Stimulated activated naive CD4-positive, alpha-beta T cell (primary cell): ENCODE results near the gene SPINK4.

ENCODE experiments used
- DNase-seq, 6 experiments: peaks; one replicate each; lab custom pipeline; 2025; lab: John Stamatoyannopoulos, UW

The SPINK4 gene, protein sequence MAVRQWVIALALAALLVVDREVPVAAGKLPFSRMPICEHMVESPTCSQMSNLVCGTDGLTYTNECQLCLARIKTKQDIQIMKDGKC

DNA sequence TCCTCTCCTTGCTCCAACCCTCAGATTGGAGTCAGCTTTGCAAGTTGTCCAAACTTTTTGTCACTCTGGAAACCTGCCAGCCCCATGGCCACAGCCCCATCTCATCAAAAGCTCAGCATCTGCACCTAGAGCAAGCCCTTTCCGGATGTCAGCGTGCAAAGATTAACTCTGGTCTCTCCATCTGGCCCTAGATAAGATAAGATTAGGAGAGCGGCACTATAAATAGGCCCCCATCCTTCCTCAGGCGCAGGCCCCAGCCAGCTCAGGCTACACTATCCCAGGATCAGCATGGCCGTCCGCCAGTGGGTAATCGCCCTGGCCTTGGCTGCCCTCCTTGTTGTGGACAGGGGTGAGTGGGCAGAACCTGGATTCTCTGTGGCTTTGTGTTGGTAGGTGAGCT, at the start of gene SPINK4:
TSS of gene SPINK4 (plus strand) at position 247 of the 400 bp plus-strand sequence. CDS start at position 289, 42 bp downstream.
- DNase-seq = no peak

DNA sequence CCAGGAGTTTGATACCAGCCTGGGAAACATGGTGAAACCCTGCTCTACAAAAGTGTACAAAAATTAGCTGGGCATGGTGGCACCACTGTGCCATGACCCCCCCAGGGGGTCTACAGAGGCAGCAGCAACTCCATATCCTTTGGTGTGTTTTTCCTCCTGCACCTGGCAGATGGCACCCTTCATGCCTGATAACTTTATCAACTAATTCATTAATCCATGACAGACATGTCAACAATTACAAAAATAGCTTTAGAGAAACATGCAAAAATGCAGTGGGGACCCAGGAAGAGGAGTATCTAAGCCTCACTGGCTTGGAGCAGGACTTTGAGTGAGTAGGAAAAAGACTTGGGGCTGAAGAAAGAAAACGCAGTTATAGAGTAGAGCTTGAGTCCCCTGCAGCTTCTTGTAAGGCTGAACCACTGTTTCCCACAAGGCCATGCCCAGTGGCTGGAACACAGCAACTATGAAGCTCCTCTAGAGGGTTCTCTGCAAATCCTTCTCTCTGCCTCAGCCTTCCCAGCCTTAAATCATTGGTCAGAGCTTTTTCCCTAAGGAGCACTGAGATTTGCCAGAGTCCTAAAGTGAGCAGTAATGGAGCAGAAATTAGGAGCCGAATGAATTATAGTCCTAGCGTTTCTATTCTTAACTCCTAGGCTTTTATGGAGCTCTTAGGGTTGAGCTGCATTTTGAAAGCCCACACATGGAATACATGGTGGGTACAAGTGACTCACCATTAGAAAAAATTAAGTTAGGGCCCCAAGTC, 47.3 kb upstream of the SPINK4 start:
- DNase-seq = no peak

DNA sequence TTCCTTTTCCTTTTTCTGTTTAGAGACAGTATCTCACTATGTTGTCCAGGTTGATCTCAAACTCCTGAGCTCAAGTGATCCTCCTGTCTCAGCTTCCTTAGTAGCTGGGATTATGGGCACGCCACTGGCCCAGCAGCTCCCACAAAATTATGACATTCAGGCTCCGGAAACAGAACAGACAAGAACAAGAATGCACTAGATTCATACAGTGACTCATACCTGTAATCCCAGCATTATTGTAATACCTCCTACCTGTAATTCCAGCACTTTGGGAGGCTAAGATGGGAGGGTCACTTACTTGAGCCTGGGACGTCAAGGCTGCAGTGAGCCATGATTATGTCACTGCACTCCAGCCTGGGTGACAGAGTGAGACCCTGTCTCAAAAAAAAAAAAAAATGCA, 46.1 kb upstream of the SPINK4 start:
- no peak for DNase-seq

DNA sequence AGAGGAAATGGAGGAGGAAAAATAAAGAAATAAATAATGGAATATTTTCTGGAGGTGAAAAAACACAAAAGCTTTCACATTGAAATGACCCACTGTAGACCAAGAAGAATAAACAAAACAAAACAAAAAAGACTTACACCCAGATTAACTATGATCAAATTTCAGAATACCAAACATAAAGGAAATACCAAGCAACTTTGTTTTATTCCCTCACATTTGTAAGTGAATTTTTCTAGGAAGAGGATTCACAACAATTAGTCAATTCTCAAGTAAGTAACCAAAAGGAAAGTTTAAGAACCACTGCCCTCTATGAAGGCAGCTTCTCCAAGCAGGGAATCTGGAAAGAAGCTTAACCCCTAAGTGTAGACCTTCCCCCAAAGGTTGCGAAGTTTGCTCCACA, 43.2 kb upstream of the SPINK4 start:
- DNase-seq = no peak

DNA sequence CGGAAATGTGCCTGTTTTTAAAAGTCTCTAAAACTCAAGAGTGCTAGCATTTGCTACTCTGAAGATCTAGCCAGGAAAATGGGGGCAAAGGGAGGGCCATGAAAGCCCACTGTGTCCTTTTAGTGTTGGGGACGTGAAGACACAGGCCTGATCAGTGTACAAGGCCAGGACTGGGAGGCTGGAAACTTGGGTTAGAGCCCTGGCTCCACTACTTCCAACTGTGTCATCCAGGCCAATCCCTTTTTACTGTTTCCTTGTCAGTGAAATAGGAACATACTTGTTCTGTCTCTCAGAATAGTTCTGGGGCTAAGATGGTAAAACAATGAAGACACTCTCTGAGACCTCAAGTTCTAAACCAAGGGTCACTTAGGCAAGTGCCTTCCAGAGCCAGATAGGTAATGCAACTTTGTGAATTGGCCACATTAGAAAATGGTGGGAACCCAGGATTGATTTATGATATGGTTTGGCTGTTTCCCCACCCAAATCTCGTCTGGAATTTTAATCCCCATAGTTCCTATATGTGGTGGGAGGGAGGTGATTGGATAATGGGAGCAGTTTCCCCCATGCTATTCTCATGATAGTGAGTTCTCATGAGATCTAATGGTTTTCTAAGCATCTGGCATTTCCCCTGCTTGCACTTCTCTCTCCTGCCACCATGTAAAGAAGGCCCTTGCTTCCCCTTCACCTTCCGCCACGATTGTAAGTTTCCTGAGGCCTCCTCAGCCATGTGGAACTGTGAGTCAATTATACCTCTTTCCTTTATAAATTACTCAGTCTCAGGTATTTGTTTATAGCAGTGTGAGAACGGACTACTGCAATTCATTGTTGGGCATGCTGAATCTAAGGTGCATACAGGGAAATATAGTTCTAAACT, 42.5 kb upstream of the SPINK4 start:
- no peak for DNase-seq

DNA sequence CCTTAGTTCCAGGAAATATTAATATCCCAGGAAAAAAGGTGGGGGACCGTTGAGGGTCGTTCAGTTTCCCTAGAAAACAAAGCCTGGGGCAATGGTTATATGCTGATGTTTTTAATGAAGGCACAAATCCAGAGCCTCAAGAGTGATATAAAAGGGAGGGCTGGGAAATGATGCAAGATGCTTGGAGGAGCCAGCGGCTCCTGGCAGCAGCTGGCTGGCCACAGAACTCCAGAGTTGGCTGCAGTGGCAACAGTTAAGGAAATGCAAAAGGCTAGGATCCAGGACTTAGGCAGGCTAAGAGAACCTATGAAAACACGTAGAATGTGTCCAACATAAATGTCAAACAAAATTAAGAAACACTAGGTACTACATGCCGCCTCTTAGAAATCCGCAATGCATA, 41.8 kb upstream of the SPINK4 start:
- DNase-seq = no peak

DNA sequence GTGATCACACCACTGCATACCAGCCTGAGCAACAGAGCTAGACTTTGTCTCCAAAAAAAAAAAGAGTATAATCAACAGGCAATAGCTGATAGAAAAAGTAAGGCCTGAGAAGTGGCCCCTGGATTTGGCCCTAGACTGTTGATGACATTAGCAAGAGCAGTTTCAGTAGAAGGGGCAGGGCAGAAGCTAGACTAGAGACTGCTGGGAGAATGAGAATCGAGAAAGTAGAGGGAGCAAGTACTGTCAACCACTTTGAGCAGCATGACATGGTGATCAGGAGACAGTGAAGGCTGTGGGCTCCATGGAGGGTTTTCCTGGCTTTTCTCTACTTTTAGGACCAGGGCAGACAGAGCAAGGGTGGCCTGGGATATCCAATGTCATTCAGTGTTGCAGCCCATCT, 37.9 kb upstream of the SPINK4 start:
- DNase-seq = no peak

DNA sequence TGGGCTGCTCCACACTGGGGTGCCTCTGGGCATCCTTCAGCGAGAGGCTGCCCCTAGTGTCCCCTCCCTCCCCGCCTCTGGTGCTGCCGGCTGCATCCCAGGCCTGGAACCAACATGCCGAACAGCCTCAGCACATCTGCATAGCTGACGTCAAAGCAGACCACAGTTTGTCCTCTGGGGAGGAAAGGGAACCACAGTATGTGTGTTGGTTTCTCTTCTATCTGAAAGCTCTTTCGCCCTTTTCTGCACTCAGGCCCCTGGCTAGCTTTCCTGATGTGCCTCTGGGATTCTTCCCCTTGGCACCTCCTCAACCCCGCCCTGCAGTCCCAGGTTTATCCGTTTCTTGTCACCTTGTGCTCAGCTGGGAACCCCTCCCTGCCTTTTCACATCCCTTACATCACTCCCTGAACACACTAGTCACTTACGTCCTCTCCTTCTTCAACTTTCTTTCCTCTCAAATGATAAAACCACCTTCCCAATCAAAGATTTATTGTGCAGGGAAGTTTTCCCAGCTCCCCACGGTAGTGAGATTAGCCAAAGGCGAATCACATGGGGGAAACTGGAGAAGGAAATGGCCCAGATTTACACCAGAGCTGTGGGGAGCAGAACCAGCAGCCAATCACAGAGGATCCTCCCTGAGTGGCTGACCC, 37.3 kb upstream of the SPINK4 start:
- no peak for DNase-seq

DNA sequence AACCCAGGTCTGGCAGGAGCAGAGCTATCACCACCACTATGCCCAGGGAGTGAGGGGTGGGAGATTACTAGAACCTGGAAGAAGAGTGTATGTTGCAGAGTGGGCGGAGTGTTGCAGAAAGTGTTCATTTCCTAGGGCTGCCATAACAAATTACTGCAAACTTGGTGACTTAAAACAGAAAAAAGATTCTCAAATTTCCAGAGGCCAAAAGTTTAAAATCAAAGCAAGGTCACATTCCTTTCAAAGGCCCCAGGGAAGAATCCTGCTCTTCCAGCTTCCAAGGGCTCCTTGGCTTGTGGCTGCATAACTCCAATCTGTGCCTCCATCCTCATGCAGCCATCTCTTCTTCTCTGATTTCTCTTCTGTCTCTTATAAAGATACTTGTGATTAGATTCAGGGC, 30.6 kb upstream of the SPINK4 start:
- DNase-seq = no peak

DNA sequence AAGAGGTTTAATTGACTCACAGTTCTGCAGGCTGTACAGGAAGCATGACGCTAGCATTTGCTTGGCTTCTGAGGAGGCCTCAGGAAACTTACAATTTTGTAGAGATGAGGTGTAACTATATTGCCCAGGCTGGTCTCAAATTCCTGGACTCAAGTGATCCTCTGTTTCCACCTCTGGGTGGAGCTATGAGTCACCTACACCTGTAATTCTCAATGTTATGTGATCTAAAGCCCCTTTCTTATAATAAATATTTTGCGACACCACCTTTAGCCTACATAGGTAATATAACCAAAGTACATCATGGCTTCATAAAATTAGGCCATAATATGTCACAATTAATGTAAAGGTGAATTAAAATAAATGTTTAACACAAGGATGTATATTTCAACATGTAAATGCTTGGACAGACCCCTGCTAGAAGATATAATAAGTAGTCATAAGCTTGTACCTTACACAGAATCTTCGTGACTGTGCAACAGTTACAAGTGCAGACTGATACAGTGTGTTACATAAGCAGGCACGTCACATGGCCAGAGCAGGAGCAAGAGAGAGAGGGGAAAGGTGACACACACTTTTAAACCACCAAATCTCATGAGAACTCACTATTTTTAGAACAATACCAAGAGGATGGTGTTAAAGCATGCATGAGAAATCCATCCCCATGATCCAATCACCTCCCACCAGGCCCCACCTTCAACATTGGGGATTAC, 29.8 kb upstream of the SPINK4 start:
- DNase-seq = no peak

DNA sequence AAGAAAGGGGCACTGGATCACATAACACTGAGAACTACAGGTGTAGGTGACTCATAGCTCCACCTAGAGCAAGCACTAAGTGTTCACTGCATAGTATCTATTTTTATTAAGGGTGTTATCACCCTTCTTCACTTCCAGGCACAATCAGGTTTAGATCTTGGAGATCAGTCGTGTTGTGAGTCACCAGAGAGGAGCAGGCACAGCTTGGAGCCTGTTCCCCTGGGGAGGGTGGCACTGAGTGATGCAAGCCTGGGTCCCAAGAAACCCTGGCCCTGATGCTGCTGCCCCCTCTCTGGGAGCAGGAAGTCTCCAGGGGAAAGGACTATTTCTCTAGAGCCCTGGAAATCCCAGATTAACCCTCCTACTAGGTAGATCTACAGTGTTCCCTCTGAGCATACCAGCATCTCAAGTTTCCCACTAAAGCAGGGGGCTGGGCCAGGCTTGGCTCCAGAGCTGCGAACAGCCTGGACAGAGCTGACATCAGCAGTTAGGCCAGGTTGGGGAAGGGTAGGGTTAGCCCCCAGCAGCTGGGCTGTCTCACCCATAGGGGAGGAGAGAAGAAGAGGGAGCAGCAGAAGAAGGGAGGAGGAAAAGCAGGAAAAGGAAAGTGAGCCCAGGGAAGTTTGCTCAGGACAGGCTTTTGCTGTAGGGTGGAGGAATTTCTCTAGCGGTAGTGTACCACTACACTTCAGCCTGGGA, 28.1 kb upstream of the SPINK4 start:
- no peak for DNase-seq

DNA sequence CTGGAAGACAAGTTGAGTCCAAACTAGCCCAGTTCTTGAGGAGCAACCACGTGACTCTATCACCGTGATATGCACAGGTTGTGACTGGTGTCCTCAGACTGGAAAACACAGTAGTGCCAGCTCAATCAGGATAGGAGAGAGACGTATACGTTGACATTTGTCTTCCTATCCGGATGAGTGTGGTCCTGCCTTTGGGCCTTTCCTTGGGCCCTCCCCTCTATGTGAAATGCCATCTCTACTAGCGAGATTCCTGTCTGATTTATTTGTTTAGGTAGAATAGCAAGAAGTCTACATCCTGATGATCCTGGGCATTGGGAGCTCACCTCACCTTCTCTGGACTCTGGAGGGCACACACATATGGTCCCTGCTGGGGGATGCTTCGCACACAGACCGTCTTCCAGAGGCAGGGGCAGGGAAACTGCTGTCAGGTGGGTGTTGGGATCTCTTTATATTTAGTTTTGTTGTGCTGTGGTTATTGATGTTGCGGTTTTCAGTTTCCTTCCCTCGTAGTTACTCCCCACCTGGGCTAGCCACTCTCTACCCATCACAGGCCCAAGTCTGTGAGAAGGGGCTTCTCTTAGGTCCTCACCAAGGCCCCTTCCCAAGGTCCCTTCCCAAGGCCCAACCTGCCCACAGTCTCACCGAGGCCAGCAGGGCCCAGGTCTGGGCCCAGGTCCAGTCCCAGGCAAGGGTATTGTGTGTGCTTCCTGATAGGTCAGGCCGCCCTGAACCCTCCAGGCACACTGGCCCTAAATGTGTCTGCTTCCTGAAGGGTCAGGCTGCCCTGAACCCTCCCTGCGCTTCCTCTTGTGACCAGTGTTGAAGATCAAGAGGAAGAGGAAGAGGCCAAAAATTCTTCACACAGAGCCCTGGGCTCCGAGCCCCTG, 19.0 kb upstream of the SPINK4 start:
- DNase-seq = no peak

DNA sequence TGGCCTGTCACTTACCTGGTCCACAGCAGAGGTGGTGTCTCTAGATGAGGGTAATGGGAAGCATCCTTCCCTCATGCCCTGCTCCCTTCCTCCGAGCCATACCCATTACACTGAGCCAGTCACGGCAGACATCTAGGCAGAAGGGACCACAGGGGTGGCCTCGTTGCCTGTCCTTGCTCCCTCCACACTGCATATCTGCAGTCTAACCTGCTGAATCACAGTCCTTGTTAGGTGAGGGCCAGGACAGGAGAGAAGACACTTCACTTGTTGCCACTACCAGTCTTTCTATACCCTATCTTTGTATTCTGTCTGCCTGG, 18.4 kb upstream of the SPINK4 start:
- no peak for DNase-seq

DNA sequence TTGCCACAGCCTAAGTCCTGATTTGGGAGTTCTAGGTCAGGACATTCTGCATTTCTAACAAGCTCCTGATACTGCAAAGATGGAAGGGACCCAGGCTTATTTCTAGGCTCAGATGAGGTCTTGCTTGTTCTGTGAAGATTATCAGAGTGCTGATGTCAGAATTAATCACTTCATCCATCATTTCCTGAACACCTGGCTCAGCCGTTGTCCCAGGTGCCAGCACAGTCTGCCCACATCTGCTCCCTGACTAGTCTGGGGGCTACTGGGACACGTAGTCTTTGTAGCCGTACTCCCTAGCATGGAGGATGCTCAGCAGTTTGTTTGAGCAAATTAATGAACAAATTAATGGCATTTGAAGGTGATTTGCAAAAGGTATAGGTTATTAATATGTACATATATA, 17.9 kb upstream of the SPINK4 start:
- no peak for DNase-seq

DNA sequence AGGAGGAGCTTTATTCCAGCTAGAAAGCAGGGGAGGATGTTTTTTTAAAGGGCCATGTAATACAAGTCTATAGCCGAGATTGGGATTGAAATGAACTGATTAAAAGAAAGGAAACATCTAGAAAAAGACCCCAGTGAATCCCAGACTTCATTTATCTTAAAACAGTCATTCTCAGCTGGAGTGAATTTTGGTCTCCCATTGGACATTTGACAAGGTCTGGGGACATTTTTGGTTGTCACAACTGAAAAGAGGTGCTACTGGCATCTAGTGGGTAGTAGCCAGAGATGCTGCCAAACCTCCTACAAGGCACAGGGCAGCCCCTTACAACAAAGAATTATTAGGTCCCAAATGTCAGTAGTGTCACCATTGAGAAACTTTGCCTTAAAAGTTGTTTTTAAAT, 16.3 kb upstream of the SPINK4 start:
- DNase-seq = no peak

DNA sequence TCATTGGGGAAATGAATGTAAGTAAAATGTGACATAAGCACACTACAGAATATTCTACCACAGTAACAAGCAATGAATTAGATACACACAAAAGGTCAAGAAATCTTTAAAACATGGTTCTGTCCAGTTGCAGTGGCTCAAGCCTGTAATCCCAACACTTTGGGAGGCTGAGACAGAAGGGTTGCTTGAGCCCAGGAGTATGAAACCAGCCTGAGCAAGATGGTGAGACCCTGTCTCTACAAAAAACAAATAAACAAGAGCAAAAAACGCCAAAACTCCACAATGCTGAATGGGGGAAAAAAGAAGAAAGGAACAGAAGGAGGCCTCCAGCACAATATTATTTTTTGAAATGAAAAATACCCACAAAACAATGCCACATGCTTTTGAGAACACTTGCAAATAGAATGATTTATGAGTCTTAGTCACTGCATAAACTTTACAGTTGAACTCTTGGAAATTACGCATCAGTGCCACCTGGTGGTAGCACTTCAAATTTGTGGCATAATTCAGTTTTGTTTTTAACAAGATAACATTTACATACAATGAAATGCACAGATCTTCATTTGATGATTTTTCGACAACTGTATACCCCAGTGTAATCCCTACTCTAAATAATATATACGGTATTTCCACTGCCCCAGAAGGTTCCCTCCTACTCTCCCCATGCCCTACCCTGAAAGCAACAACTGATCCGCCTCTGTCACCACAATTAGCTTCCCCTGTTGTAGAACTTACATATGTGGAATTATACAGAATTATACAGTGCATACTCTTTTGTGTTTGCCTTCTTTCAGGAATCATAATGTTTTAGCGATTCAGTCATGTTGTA, 14.4 kb upstream of the SPINK4 start:
- peak; percentile 29 to 76 (median 55) for DNase-seq

DNA sequence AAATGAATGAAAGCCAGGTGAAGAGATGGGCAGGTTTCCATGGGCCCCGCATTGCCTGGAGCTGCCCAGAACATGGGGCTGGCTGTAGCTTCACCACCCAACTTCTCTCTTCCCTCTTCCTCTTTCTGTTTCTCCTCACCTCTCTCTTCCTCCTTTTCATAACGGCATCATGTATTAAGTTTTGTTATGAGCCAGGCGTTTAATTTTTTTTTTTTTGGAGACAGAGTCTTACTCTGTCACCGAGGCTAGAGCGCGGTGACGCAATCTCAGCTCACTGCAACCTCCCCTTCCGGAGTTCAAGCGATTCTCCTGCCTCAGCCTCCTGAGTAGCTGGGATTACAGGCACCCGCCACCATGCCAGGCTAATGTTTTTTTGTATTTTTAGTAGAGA, 13.0 kb upstream of the SPINK4 start:
- DNase-seq = no peak

DNA sequence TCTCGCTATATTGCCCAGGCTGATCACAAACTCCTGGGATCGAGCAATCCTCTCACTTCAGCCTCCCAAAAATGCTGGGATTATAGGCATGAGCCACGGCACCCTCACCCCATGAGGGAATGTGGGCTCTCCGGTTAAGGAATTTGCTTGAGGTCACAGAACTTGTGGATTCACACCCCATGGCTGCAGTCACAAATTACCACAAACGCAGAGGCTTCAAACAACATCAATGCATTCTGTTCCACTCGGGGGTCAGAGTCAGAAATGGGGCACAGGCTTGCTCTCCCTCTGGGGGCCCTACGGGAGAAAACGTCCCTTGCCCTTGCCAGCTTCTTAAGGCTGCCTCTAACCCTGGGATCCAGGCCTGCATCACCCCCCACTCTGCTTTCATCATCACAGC, 12.2 kb upstream of the SPINK4 start:
- no peak for DNase-seq

DNA sequence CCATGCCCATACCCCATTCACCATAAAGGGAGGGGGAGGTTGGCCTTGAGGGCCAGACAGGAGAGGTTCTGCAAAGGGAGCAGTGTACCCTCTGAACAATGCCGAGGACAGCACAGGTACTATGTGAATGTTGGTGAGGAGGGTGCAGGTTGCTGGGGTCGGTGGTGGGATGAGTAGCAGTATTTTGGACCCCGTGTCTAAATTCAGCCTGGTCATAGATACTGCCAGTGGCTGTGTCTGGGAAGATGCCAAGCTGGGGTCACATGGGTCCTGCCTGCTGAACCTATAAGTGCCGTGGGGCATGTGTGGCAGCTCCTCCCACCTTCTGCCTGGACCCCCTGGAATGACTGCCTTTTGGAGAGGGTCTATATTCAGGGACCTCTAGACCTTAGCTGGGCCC, 11.4 kb upstream of the SPINK4 start:
- DNase-seq = no peak
